Upper lobe of left lung (tissue), 4 donors: Measurements from ENCODE around the gene CRYBG2.

Experiments used
- POLR2AphosphoS5 ChIP-seq, 2 donors: sonication (generic); formaldehyde crosslinking; IDR thresholded peaks; one replicate each; pipeline ENCODE4 v1.5.1; 2017; ENCODE audit warnings: antibody characterized with exemption in 2 of 2
- TF ChIP-seq, protein P1 (sequence below), 6 experiments: fragments of 450-650 bp in 4 of 6; fragments of 200-600 bp in 2 of 6; sonication (generic) in 2 of 6; IDR thresholded peaks; one replicate each; pipeline ENCODE4 v1.5.1; 2016 to 2019; ENCODE audit warnings: antibody characterized with exemption in 6 of 6

- TF ChIP-seq, protein P1, sequence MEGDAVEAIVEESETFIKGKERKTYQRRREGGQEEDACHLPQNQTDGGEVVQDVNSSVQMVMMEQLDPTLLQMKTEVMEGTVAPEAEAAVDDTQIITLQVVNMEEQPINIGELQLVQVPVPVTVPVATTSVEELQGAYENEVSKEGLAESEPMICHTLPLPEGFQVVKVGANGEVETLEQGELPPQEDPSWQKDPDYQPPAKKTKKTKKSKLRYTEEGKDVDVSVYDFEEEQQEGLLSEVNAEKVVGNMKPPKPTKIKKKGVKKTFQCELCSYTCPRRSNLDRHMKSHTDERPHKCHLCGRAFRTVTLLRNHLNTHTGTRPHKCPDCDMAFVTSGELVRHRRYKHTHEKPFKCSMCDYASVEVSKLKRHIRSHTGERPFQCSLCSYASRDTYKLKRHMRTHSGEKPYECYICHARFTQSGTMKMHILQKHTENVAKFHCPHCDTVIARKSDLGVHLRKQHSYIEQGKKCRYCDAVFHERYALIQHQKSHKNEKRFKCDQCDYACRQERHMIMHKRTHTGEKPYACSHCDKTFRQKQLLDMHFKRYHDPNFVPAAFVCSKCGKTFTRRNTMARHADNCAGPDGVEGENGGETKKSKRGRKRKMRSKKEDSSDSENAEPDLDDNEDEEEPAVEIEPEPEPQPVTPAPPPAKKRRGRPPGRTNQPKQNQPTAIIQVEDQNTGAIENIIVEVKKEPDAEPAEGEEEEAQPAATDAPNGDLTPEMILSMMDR (IDR thresholded peaks at IDR 0.05), result no peak
- TF ChIP-seq POLR2AphosphoS5 (IDR thresholded peaks at IDR 0.05), result no peak
Measured at GRCh38 chr1:26350701-26351589, 3.0 kb downstream of the CRYBG2 start.
